SU-DHL-6 (cell line): ENCODE measurements around the gene JCAD.

ENCODE experiments used
- H2AFZ ChIP-seq: fragments of 200-600 bp; sonication (generic); 2 replicates; pipeline ENCODE4 v1.6.1; 2014; ENCODE audit warnings: low read depth, mild to moderate bottlenecking, moderate library complexity, mixed read lengths, antibody characterized with exemption, low read length; ENCODE audit not compliant: severe bottlenecking
- H3F3A ChIP-seq: fragments of 200-600 bp; shearing (Covaris generic); 2 replicates; pipeline ENCODE4 v1.6.0; 2016; ENCODE audit warnings: antibody characterized with exemption, mild to moderate bottlenecking; ENCODE audit not compliant: insufficient read depth
- H3K27ac ChIP-seq: fragments of 200-600 bp; sonication (generic); 2 replicates; pipeline ENCODE4 v1.5.1; 2016; ENCODE audit warnings: low read depth, mild to moderate bottlenecking, low read length, moderate library complexity, mixed read lengths
- H3K27me3 ChIP-seq: fragments of 200-600 bp; sonication (generic), shearing (Covaris generic); 2 replicates; pipeline ENCODE4 v1.6.0; 2014; ENCODE audit warnings: mild to moderate bottlenecking, low read length
- H3K36me3 ChIP-seq: fragments of 200-600 bp; sonication (generic); 2 replicates; pipeline ENCODE4 v1.6.1; 2014; ENCODE audit warnings: mild to moderate bottlenecking, low read length, mixed read lengths
- H3K4me2 ChIP-seq: fragments of 300-600, 200-600 bp; shearing (Covaris generic), sonication (generic); 2 replicates; pipeline ENCODE4 v1.6.0; 2014; ENCODE audit warnings: low read length, low read depth, mild to moderate bottlenecking; ENCODE audit not compliant: poor library complexity, severe bottlenecking
- H3K4me3 ChIP-seq: fragments of 200-600 bp; sonication (generic); 2 replicates; pipeline ENCODE4 v1.5.1; 2014; ENCODE audit warnings: antibody characterized with exemption, low read length, mild to moderate bottlenecking, mixed read lengths; ENCODE audit not compliant: insufficient read depth, poor library complexity, severe bottlenecking
- H3K79me2 ChIP-seq: fragments of 200-600 bp; sonication (generic); 2 replicates; pipeline ENCODE4 v1.6.1; 2014; ENCODE audit warnings: mild to moderate bottlenecking, low read length, moderate library complexity; ENCODE audit not compliant: insufficient read depth
- H3K9ac ChIP-seq: fragments of 200-600 bp; sonication (generic); 2 replicates; pipeline ENCODE4 v1.7.0; 2014; ENCODE audit warnings: mild to moderate bottlenecking, low read length
- H3K9me2 ChIP-seq: fragments of 200-600 bp; sonication (generic); replicated peaks from 2 replicates; pipeline ENCODE4 v1.6.1; 2014; ENCODE audit warnings: low read length; ENCODE audit not compliant: insufficient read depth
- H3K9me3 ChIP-seq: fragments of 200-600 bp; sonication (generic); 2 replicates; pipeline ENCODE4 v1.6.1; 2014; ENCODE audit warnings: low read length, mixed read lengths; ENCODE audit not compliant: insufficient read depth
- H4K20me1 ChIP-seq: fragments of 200-600 bp; sonication (generic); 2 replicates; pipeline ENCODE4 v1.6.1; 2014; ENCODE audit warnings: low read depth, mild to moderate bottlenecking, antibody characterized with exemption, low read length, moderate library complexity, mixed read lengths
- CTCF ChIP-seq: fragments of 200-600 bp; sonication (generic); IDR thresholded peaks from one replicate; pipeline ENCODE4 v1.5.1; 2017; ENCODE audit warnings: antibody characterized with exemption, mild to moderate bottlenecking, low read length, moderate library complexity; ENCODE audit not compliant: insufficient read depth, poor library complexity, severe bottlenecking
- EZH2phosphoT487 ChIP-seq: fragments of 200-600 bp; sonication (generic), shearing (Covaris generic); conservative IDR thresholded peaks from 2 replicates; pipeline ENCODE4 v1.6.1; 2018; ENCODE audit warnings: mild to moderate bottlenecking, antibody characterized with exemption, low read length, moderate library complexity, mixed read lengths

The JCAD gene

GRCh38 chr10:29977171-29977570, 82.2 kb downstream of the JCAD start:
- H3K9me3 ChIP-seq = no peaks in the 10 kb centered on the region

GRCh38 chr10:29976134-29976533, 83.3 kb downstream of the JCAD start:
- Histone ChIP-seq H3K27ac (no peak overlapping the region), H3F3A (no peaks in the 10 kb centered on the region), H3K4me2 (no peak overlapping the region), H3K9me2 (no peaks in the 10 kb centered on the region), H3K27me3 (no peaks in the 10 kb centered on the region), H2AFZ (no peak overlapping the region), H3K36me3 (no peaks in the 10 kb centered on the region), H3K9me3 (no peaks in the 10 kb centered on the region), H3K9ac (no peak overlapping the region), H4K20me1 (no peaks in the 10 kb centered on the region), H3K79me2 (no peaks in the 10 kb centered on the region), H3K4me3 (no peak overlapping the region)
- TF ChIP-seq EZH2phosphoT487 = no peak
- TF ChIP-seq CTCF = no peak

More at GRCh38 chr10:29977171-29977570, 82.2 kb downstream of the JCAD start:
- Histone ChIP-seq H3F3A (no peaks in the 10 kb centered on the region), H3K27ac (no peak overlapping the region), H3K9me2 (no peaks in the 10 kb centered on the region), H3K4me3 (no peak overlapping the region), H3K79me2 (no peaks in the 10 kb centered on the region), H3K27me3 (no peaks in the 10 kb centered on the region), H3K4me2 (no peak overlapping the region), H3K9ac (no peak overlapping the region), H4K20me1 (no peaks in the 10 kb centered on the region), H3K36me3 (no peaks in the 10 kb centered on the region), H2AFZ (no peak overlapping the region)
- TF ChIP-seq EZH2phosphoT487 = no peak

- no peak overlapping the region for H3K9ac ChIP-seq
- no peaks in the 10 kb centered on the region for H3K27me3 ChIP-seq
- no peak overlapping the region for H3K4me2 ChIP-seq
- H3K79me2 ChIP-seq = no peaks in the 10 kb centered on the region
- H3F3A ChIP-seq = no peaks in the 10 kb centered on the region
- H3K9me2 ChIP-seq = no peaks in the 10 kb centered on the region
- H3K36me3 ChIP-seq = no peaks in the 10 kb centered on the region
- H2AFZ ChIP-seq = no peak overlapping the region
- H3K27ac ChIP-seq = no peak overlapping the region
- no peak overlapping the region for H3K4me3 ChIP-seq
- TF ChIP-seq CTCF = no peak
- TF ChIP-seq EZH2phosphoT487 = no peak
- H3K9me3 ChIP-seq = no peaks in the 10 kb centered on the region
- no peaks in the 10 kb centered on the region for H4K20me1 ChIP-seq
These were observed 84.6 kb downstream of the JCAD start for GRCh38 chr10:29974773-29975172.

GRCh38 chr10:29973921-29974320, 85.5 kb downstream of the JCAD start:
- H4K20me1 ChIP-seq = no peaks in the 10 kb centered on the region
- no peak overlapping the region for H3K4me2 ChIP-seq
- no peak overlapping the region for H3K27ac ChIP-seq
- no peaks in the 10 kb centered on the region for H3K9me2 ChIP-seq
- H3F3A ChIP-seq = no peaks in the 10 kb centered on the region
- no peak overlapping the region for H2AFZ ChIP-seq
- H3K36me3 ChIP-seq = no peaks in the 10 kb centered on the region
- H3K4me3 ChIP-seq = no peak overlapping the region
- no peaks in the 10 kb centered on the region for H3K9me3 ChIP-seq
- no peak for TF ChIP-seq EZH2phosphoT487
- no peak for TF ChIP-seq CTCF
- no peak overlapping the region for H3K9ac ChIP-seq
- H3K27me3 ChIP-seq = no peaks in the 10 kb centered on the region
- H3K79me2 ChIP-seq = no peaks in the 10 kb centered on the region
